ENCODE measurements around the gene CCDC88B.

Gene CCDC88B

DNA sequence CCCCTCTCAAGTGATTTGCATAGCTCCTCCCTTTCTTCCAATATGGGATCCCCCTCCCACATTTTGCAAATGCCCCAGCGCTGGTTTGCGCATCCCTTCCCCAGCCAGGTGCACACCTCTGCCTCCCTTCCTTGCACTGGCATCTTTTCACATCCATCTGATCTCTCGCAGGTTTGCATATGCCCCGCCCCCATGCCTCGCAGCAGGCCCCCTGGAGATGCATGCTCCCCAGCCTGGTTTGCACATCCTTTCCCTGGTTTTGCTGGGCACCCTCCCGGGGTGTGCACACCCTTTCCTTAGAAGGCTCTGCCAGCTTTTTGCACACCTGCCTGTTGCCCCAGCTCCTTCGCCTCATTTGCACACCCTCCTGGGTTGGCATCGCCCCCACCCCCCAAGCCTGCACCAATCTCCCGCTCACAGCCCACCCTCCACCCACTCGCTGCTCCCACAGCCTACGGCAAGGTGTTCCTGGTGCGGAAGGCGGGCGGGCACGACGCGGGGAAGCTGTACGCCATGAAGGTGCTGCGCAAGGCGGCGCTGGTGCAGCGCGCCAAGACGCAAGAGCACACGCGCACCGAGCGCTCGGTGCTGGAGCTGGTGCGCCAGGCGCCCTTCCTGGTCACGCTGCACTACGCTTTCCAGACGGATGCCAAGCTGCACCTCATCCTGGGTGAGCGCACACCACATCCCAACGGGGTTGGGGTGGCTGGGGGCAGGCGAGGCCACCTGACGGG lies 19.9 kb downstream of the CCDC88B start:
- peak; percentile 15 to 60 (median 49) for DNase-seq

DNA sequence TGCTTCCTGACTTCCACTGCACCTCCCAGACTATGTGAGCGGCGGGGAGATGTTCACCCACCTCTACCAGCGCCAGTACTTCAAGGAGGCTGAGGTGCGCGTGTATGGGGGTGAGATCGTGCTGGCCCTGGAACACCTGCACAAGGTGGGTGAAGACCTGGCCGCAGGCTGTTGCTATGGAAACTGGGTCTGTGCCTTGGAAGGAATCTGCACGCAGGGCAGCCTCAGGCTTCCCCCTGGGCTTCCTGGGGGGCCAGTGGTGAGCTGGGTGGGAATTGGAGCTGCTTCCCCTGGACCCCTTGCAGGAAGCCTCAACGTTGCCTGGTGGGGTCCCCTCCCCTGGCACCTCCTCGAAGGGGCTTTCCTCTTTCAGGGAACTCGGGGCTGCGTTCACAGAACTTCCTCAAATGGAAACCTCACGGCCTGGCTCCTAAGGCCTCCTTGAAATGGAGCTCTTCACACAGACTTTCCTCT lies 20.5 kb downstream of the CCDC88B start:
- peak in 1 of 3 experiments; percentile 40 for DNase-seq

DNA sequence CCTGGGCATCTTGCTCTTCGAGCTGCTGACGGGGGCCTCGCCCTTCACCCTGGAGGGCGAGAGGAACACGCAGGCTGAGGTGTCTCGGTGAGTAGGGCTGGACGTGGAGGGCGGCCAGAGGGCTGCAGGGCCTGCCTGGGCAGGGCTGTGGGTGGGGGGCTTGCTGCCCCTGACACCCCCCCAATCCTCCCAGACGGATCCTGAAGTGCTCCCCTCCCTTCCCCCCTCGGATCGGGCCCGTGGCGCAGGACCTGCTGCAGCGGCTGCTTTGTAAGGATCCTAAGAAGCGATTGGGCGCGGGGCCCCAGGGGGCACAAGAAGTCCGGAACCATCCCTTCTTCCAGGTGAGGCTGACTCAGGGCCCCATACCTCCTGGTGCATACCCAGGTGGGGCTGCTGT lies 21.7 kb downstream of the CCDC88B start:
- DNase-seq, result peak in 1 of 3 experiments; percentile 6

DNA sequence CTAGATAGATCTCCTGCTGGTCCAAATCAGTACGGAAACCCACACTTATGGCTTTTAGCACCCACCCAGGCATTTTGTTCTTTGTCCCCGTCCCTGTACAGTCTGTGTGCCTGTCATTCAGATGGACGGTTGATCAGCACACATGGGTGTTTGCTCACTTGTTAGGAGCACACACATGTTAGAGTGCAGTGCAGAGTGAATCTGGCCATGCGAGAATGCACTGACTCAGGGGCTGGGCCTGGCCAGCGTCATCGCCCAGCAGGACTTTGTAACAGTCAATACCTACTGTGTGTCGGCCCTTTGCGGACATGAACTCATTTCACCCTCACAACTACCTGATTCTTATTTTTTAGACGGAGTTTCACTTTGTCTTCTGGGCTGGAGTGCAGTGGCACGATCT lies 22.3 kb downstream of the CCDC88B start:
- DNase-seq, result no peak

- no peak for DNase-seq
Measured at GRCh38 chr11:64364435-64364834, 24.4 kb downstream of the CCDC88B start.

DNA sequence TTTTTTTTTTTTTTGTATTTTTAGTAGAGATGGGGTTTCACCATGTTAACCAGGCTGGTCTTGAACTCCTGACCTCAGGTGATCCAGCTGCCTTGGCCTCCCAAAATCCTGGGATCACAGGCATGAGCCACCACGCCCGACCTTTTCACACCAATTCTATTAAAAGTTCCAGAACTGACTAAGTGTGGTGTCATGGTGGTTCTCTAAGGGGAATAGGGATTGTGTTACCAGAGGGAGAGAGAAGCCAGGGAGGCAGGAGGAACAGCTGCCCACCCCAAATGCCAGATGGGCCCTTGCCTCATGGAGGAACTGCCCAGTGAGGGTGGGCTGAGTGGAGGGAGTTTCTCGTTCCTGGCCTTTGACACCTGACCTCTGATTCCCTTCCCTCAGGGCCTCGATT lies 24.9 kb downstream of the CCDC88B start:
- DNase-seq, result no peak

DNA sequence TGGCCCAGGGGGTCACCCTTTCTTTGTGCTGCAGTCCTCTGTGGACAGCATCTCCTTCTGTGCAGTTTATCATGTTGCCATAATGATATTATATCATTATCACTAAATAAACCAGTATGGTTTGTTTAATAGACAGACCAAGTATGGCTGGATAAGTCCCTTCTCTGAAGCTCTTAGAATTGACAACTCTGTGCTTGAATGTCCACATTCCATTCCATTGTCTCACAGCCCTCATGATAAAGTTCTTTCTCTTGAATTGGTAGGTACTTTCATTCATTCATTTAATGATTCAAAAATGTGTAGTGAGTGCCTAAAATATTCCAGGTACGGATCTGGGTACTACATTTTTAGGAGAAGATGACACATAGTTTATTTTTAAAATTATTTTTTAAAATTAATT lies 26.7 kb downstream of the CCDC88B start:
- DNase-seq, result no peak

- DNase-seq, result no peak
Measured at GRCh38 chr11:64367931-64368672, 28.1 kb downstream of the CCDC88B start.

GRCh38 chr11:64368673-64369074 lies 28.7 kb downstream of the CCDC88B start:
- DNase-seq, result no peak

DNA sequence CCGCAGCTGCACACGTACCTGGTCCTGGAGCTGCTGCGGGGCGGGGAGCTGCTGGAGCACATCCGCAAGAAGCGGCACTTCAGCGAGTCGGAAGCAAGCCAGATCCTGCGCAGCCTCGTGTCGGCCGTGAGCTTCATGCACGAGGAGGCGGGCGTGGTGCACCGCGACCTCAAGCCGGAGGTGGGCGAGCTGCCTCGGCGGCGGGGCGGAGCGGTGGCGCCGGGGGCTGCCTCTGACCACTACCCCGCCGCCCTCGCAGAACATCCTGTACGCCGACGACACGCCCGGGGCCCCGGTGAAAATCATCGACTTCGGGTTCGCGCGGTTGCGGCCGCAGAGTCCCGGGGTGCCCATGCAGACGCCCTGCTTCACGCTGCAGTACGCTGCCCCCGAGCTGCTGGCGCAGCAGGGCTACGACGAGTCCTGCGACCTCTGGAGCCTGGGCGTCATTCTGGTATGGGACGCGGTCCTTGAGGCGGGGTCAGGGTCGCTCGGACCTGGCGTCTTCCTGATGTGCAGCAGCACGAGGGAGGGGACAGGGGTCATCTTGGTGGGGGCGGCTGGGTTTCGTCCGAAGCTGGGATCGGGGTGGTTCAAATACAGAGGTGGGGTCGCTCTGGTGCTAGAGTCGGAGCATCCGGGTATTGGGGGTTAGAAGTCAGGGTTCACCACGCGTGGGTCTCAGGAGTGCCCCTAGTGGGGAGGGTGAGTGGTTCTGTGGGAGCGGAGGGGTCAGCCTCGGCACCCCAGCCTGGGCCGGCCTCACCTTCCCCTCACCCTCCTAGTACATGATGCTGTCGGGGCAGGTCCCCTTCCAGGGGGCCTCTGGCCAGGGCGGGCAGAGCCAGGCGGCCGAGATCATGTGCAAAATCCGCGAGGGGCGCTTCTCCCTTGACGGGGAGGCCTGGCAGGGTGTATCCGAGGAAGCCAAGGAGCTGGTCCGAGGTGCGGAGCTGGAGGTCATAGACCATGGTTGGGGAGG lies 29.7 kb downstream of the CCDC88B start:
- DNase-seq, result no peak

- no peak for DNase-seq
Measured at GRCh38 chr11:64371201-64371600, 31.2 kb downstream of the CCDC88B start.

- DNase-seq, result no peak
Measured at GRCh38 chr11:64372021-64372420, 32.0 kb downstream of the CCDC88B start.

DNA sequence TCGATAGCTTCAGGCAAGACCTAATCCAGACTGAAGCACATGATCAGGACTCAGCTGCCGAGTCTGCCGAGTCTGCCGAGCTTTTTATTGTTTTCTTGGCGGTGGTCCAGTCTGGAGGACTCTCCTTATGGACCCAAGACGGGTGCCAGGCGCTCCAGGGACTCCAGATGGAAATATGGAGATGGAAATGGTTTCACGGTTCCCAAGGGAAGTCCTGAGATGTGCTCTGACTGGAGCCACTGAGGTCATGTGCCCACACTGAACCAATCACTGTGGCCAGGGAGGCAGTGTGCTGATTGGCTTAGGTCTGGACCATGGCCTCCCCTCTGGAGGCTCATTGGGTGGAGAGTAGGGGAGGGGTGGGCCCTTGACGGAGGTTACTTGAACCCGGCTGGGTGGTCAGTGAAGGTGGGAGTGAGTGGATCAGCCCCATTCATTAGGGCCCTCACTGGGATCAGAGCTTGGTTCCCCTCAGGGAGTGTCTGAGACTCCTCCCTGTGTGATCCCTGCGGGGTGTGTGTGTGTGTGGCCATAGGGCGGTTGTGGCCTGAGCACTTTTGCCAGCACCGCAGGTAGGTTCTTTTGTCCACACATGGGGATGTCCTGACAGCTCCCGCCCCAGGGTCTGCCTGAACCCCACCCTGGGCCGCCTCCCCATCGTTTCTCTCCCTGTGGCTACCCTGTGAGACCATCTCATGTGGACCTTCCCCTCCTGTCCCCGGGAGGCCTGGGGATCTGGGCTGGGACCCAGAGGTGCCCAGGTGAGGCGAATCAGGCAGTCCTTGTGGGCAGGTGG lies 33.0 kb downstream of the CCDC88B start:
- DNase-seq, result peak in 1 of 3 experiments; percentile 9

GRCh38 chr11:64373598-64373974 lies 33.6 kb downstream of the CCDC88B start:
- no peak for DNase-seq

DNA sequence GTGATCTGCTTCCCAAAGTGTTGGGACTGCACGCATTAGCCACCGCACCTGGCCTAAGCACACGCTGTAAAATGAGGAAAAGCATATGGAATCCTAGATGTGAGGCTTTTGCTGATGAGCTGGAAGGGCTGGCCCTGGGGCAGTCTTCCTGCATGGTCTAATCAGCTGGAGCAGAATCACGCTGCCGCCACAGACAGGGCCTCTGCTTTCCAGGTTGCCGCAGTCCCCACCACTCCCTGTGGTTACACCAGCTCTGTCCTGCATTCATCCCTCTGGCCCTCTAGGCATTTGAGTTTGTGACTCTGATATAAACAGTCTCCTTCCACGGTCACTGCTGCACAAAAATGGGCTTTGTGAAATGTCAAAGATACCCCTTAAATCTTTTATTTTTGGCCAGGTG lies 36.1 kb downstream of the CCDC88B start:
- DNase-seq, result no peak

GRCh38 chr11:64378335-64378880 lies 38.4 kb downstream of the CCDC88B start:
- peak; percentile 13 to 53 (median 39) for DNase-seq

DNA sequence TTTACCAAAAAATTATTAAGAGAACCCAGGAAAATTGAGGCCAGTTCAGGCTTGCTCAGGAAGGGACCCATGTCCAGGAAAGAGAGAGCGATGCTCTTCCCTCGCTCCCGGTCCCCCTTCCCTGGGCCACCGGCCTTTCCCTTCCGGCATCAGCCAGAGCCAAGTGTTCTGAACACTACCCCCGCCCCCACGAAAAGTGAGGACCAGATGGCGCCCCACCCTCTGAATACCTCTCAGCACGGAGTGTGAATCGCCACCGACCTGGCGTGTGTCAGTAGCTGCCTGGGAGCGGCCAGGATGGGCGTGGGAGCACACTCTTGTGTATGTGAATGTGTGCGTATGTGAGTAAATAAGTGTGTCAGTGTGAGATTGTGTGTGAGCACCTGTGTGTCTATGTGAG lies 39.2 kb downstream of the CCDC88B start:
- DNase-seq, result no peak

DNA sequence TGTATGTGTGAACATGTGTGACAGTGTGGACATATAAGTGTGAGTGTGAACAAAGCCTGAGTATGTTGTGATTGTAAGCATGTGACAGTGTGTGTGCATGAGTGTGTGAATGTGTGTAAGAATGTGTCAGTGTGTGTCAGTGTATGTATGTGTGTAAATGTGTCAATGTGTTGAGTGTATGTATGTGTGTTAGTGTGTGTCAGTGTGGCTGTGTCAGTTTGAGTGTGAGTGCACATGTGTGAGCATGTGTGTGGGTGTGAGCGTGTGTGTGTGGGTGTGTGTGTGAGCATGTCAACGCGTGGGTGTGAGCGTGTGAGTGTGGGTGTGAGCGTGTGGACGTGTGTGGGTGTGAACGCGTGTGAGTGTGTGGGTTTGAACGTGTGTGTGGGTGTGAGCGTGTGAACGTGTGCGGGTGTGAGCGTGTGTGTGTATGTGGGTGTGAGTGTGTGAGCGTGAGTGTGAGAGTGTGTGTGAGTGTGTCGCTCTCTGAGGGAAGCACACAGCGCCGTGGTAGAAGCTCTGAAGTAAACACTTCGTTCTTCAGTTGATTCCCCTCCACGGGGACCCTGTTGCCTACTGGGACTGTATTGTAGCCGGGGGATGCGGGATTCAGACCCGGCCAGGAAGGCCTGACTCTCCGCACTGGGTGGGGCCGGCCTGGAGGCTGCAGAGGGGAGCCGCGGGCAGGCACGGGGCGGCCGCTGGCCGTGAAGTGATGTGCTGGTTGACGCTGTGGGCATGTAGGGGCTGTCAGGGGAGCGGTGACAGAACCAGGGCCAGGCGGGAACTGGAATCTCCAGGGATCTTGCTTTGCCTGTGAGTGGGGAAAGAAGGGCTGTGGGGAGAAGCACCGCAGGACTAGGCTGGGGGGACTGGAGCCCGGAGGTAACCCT lies 40.1 kb downstream of the CCDC88B start:
- DNase-seq, result no peak

- no peak for DNase-seq
Measured at GRCh38 chr11:64381350-64381749, 41.3 kb downstream of the CCDC88B start.

GRCh38 chr11:64382047-64382446 lies 42.0 kb downstream of the CCDC88B start:
- DNase-seq, result no peak

DNA sequence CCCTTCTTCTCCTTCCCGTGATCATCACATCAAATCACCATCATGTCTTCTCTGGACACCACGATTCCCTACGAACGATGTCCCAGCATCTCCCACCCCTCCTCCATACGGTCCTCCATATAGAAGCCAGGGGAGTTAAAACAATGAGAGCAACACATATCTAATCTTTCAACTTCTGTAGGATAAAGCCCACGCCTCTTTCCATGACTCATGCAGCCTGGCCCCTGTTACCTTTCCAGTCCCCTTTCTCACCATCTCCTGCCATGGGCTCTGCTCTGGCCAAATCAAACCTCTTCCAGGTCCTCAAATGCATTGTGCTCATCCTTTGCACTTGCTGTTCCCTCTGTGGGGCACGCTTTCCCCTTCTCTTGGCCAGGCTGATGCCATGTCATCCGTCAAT lies 42.6 kb downstream of the CCDC88B start:
- DNase-seq, result no peak
